GM12878 (cell line): ENCODE data around the gene APOC4. TPM values are rescaled to one million over a fixed set of nuclear protein-coding genes. Genes with fewer than 3 reads are reported as not detected.

ENCODE experiments used
- ATAC-seq: fragments of 200-7000 bp; cut with Tn5 transposase; 3 replicates; pipeline ENCODE4 v1.9.1; 2020; ENCODE audit warnings: mild to moderate bottlenecking, moderate library complexity
- BruUV-seq: library from RNA; stranded (reverse); fragments of 400-500 nt; replicated peaks from 2 replicates; lab custom pipeline; 2021; lab: Mats Ljungman, UMichigan
- CTCF ChIA-PET: fragments of 300-600 bp; sonication (Branson Sonifier 250); formaldehyde crosslinking; extraction: SDS; loops from one replicate; lab custom pipeline; 2021; ENCODE audit warnings: inconsistent platforms; lab: Yijun Ruan, JAX
- POLR2A ChIA-PET: fragments of 350-600 bp; formaldehyde crosslinking; extraction: SDS; loops from one replicate; lab custom pipeline; 2021; ENCODE audit warnings: inconsistent platforms; lab: Charles Lee
- RAD21 ChIA-PET: fragments of 300-600 bp; sonication (Branson Sonifier 250); formaldehyde crosslinking; loops from one replicate; lab custom pipeline; 2023; ENCODE audit warnings: antibody characterized with exemption; ENCODE audit not compliant: unreplicated experiment; lab: Charles Lee
- SMC1A ChIA-PET: fragments of 300-600 bp; sonication (Branson Sonifier 250); formaldehyde crosslinking; loops from one replicate; lab custom pipeline; 2023; ENCODE audit not compliant: unreplicated experiment, uncharacterized antibody; lab: Charles Lee
- DNase-seq: peaks from one replicate; pipeline ENCODE4 v3.0.0-alpha.2; 2011; ENCODE audit warnings: low read depth, low spot score
- FAIRE-seq: peaks from 3 replicates; lab custom pipeline; 2011; peaks lifted over from hg19 to GRCh38; lab: Jason Lieb, UNC
- H2AFZ ChIP-seq: 2 replicates; pipeline ENCODE4 v1.6.0; 2011; ENCODE audit warnings: low read depth, low read length, control low read depth; ENCODE audit not compliant: control insufficient read depth
- H3K27ac ChIP-seq: 2 replicates; pipeline ENCODE4 v1.5.1; 2011; ENCODE audit warnings: control low read depth; ENCODE audit not compliant: control insufficient read depth, insufficient read depth
- H3K27me3 ChIP-seq, 2 experiments: replicated peaks in 1 of 2; 2 replicates each; pipeline versions ENCODE4 v1.6.0 to v1.6.1; 2011; ENCODE audit warnings: low read length in 1 of 2; ENCODE audit not compliant: control insufficient read depth in 2 of 2, insufficient read depth in 2 of 2
- H3K36me3 ChIP-seq, 2 experiments: 2 replicates each; pipeline ENCODE4 v1.5.1; 2011; ENCODE audit warnings: low read length in 1 of 2; ENCODE audit not compliant: control insufficient read depth in 2 of 2, insufficient read depth in 2 of 2
- H3K4me1 ChIP-seq: 2 replicates; pipeline ENCODE4 v1.6.1; 2011; ENCODE audit warnings: mild to moderate bottlenecking, low read length, moderate library complexity, mixed read lengths; ENCODE audit not compliant: control insufficient read depth, insufficient read depth
- H3K4me2 ChIP-seq: 2 replicates; pipeline ENCODE4 v1.6.0; 2011; ENCODE audit warnings: control low read depth; ENCODE audit not compliant: control insufficient read depth, insufficient read depth
- H3K4me3 ChIP-seq: fragments of 200-600 bp; sonication (generic); 2 replicates; pipeline ENCODE4 v1.5.1; 2016
- H3K79me2 ChIP-seq: 2 replicates; pipeline ENCODE4 v1.6.0; 2011; ENCODE audit warnings: low read length; ENCODE audit not compliant: control insufficient read depth, insufficient read depth
- H3K9ac ChIP-seq: 2 replicates; pipeline ENCODE4 v1.8.0; 2011; ENCODE audit warnings: low read length, control low read depth, mixed read lengths; ENCODE audit not compliant: control insufficient read depth, insufficient read depth
- H3K9me3 ChIP-seq: replicated peaks from 3 replicates; pipeline ENCODE4 v1.5.1; 2011; ENCODE audit warnings: mild to moderate bottlenecking, low read length; ENCODE audit not compliant: control insufficient read depth, insufficient read depth
- H4K20me1 ChIP-seq: 2 replicates; pipeline ENCODE4 v1.6.0; 2011; ENCODE audit not compliant: control insufficient read depth, insufficient read depth
- IKZF1 ChIP-seq: fragments of 450-650 bp; conservative IDR thresholded peaks from 2 replicates; pipeline ENCODE4 v1.6.1; 2017; ENCODE audit warnings: antibody characterized with exemption, mild to moderate bottlenecking
- IRF4 ChIP-seq: IDR thresholded peaks from 2 replicates; pipeline ENCODE4 v1.6.1; 2011; ENCODE audit warnings: low read depth, low read length
- KLF5 ChIP-seq: fragments of 450-650 bp; IDR thresholded peaks from 2 replicates; pipeline ENCODE4 v1.6.1; 2014; ENCODE audit warnings: mild to moderate bottlenecking; ENCODE audit not compliant: partially characterized antibody
- MEF2A ChIP-seq: IDR thresholded peaks from 2 replicates; pipeline ENCODE4 v1.6.1; 2011; ENCODE audit warnings: low read depth, mild to moderate bottlenecking, low read length, moderate library complexity; ENCODE audit not compliant: insufficient read depth
- NBN ChIP-seq: fragments of 450-650 bp; IDR thresholded peaks from 2 replicates; pipeline ENCODE4 v1.6.1; 2016
- POLR2AphosphoS5 ChIP-seq: IDR thresholded peaks from 2 replicates; pipeline ENCODE4 v1.6.1; 2011; ENCODE audit warnings: mild to moderate bottlenecking, low read length, inconsistent platforms
- RB1 ChIP-seq: fragments of 450-650 bp; formaldehyde crosslinking; IDR thresholded peaks from 2 replicates; pipeline ENCODE4 v1.6.1; 2017; ENCODE audit warnings: mild to moderate bottlenecking, borderline replicate concordance
- SMAD1 ChIP-seq: fragments of 450-650 bp; IDR thresholded peaks from 2 replicates; pipeline ENCODE4 v1.6.1; 2018; ENCODE audit warnings: mild to moderate bottlenecking, low read depth; ENCODE audit not compliant: partially characterized antibody
- SMAD5 ChIP-seq: IDR thresholded peaks from 2 replicates; pipeline ENCODE4 v1.6.1; 2016; ENCODE audit warnings: antibody characterized with exemption, low read depth
- TCF12 ChIP-seq: IDR thresholded peaks from 2 replicates; pipeline ENCODE4 v1.6.1; 2011; ENCODE audit warnings: low read depth, mild to moderate bottlenecking, low read length
- ZNF384 ChIP-seq: IDR thresholded peaks from 2 replicates; pipeline ENCODE4 v1.6.1; 2012; ENCODE audit warnings: low read depth, mild to moderate bottlenecking, low read length, improper control_type of control experiment, borderline replicate concordance
- WGBS: methylation state at CpG from one replicate; pipeline ENCODE4 v1.1.6; 2016; ENCODE audit warnings: low lambda C conversion rate; ENCODE audit not compliant: insufficient replicate concordance, insufficient coverage; ENCODE audit errors: missing lambda C conversion rate; 5-methylcytosine and 5-hydroxymethylcytosine counted together
- in situ Hi-C: fragments of 300-500 bp; cut with MboI; formaldehyde crosslinking; loops from 9 replicates; pipeline ENCODE4 v1.14.3; 2018; ENCODE audit warnings: mixed read lengths
- intact Hi-C: fragments of 100-400 bp; cut with micrococcal nuclease; formaldehyde crosslinking; loops from one replicate; pipeline ENCODE4 v1.14.2; 2022; ENCODE audit not compliant: unreplicated experiment
- polyA plus RNA-seq, 11 experiments: library from polyadenylated mRNA; depleted of rRNA in 4 of 11; unstranded in 6 of 11; stranded (reverse) in 5 of 11; fragments of >200 nt; fragmentation: Nextera tagmentation in 4 of 11; fragmentation: Illumina TruSeq in 1 of 11; extraction: Ambion mirVana in 4 of 11; extraction: Trizol in 1 of 11; gene quantifications; 1 replicate in 1 of 11; 2 replicates in 10 of 11; pipeline versions ENCODE4 v1.2.1 to v1.2.3, GENCODE V29; 2011 to 2016; ENCODE audit warnings: inconsistent platforms in 2 of 11, missing spikeins in 2 of 11, low read depth in 1 of 11
- total RNA-seq, 4 experiments: library from RNA; depleted of rRNA in 3 of 4; stranded (reverse); fragments of >200 nt in 3 of 4; fragmentation: Illumina TruSeq in 1 of 4; extraction: Trizol in 1 of 4; gene quantifications; 2 replicates each; pipeline versions ENCODE4 v1.2.1 to v1.2.3, GENCODE V29; 2013 to 2021
- TF ChIP-seq, protein P1 (sequence below): fragments of 450-650 bp; IDR thresholded peaks from 2 replicates; pipeline ENCODE4 v1.6.1; 2017; ENCODE audit warnings: mild to moderate bottlenecking, moderate library complexity
- TF ChIP-seq, protein P2 (sequence below): fragments of 450-650 bp; IDR thresholded peaks from 2 replicates; pipeline ENCODE4 v1.6.1; 2016; ENCODE audit warnings: mild to moderate bottlenecking

The APOC4 gene
- total and polyA plus RNA-seq, 10 of the 15 experiments (the other 5 are each of a cell fraction or from before 2014, with no cell fraction given), result not detected

- no peaks in the 10 kb centered on the region for H3K79me2 ChIP-seq
- TF ChIP-seq ZNF384 (no peak), IRF4 (no peak), KLF5 (no peak), MEF2A (no peak), POLR2AphosphoS5 (no peak), NBN (no peak), TCF12 (no peak), SMAD5 (no peak), RB1 (no peak), SMAD1 (no peak), IKZF1 (no peak)
- TF ChIP-seq, protein P1, sequence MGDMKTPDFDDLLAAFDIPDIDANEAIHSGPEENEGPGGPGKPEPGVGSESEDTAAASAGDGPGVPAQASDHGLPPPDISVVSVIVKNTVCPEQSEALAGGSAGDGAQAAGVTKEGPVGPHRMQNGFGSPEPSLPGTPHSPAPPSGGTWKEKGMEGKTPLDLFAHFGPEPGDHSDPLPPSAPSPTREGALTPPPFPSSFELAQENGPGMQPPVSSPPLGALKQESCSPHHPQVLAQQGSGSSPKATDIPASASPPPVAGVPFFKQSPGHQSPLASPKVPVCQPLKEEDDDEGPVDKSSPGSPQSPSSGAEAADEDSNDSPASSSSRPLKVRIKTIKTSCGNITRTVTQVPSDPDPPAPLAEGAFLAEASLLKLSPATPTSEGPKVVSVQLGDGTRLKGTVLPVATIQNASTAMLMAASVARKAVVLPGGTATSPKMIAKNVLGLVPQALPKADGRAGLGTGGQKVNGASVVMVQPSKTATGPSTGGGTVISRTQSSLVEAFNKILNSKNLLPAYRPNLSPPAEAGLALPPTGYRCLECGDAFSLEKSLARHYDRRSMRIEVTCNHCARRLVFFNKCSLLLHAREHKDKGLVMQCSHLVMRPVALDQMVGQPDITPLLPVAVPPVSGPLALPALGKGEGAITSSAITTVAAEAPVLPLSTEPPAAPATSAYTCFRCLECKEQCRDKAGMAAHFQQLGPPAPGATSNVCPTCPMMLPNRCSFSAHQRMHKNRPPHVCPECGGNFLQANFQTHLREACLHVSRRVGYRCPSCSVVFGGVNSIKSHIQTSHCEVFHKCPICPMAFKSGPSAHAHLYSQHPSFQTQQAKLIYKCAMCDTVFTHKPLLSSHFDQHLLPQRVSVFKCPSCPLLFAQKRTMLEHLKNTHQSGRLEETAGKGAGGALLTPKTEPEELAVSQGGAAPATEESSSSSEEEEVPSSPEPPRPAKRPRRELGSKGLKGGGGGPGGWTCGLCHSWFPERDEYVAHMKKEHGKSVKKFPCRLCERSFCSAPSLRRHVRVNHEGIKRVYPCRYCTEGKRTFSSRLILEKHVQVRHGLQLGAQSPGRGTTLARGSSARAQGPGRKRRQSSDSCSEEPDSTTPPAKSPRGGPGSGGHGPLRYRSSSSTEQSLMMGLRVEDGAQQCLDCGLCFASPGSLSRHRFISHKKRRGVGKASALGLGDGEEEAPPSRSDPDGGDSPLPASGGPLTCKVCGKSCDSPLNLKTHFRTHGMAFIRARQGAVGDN, result no peak
- TF ChIP-seq, protein P2, sequence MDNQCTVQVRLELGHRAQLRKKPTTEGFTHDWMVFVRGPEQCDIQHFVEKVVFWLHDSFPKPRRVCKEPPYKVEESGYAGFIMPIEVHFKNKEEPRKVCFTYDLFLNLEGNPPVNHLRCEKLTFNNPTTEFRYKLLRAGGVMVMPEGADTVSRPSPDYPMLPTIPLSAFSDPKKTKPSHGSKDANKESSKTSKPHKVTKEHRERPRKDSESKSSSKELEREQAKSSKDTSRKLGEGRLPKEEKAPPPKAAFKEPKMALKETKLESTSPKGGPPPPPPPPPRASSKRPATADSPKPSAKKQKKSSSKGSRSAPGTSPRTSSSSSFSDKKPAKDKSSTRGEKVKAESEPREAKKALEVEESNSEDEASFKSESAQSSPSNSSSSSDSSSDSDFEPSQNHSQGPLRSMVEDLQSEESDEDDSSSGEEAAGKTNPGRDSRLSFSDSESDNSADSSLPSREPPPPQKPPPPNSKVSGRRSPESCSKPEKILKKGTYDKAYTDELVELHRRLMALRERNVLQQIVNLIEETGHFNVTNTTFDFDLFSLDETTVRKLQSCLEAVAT, result no peak
- TF ChIP-seq, all 136 proteins: peak for 0
- CTCF ChIA-PET, result no interaction called here
- BruUV-seq, result no TSS peak
- Histone ChIP-seq H3K36me3 (no peaks in the 10 kb centered on the region), H3K4me2 (no peak overlapping the region), H4K20me1 (no peaks in the 10 kb centered on the region), H3K27me3 (no peaks in the 10 kb centered on the region; a peak in 1 of 4 replicates), H3K4me3 (no peak overlapping the region), H3K27ac (no peak overlapping the region), H3K9ac (no peak overlapping the region), H2AFZ (no peak overlapping the region), H3K9me3 (no peaks in the 10 kb centered on the region), H3K4me1 (0 out of 2 replicates have a peak, but pooled peaks cover 3% of the 10 kb centered on the region)
- POLR2A ChIA-PET, result no interaction called here
- RAD21 ChIA-PET, result interaction anchor here (1.0 kb wide), 1 partner anchor 144 kb away, joined by 3 read pairs; no protein-coding TSS in a partner anchor
- in situ Hi-C loops, result no loop called here
- FAIRE-seq (no peak), DNase-seq (no peak), ATAC-seq (no peak)
- 20% methylated on average over 6 of the region's 6 CpGs for WGBS
- intact Hi-C loops, result no loop called here
- SMC1A ChIA-PET, result no interaction called here
These were observed 29.2 kb upstream of the APOC4 start for GRCh38 chr19:44912854-44913253.
